Measurements from ENCODE around the gene RASAL2.

- TF ChIP-seq POLR2A (IDR thresholded peaks at IDR 0.05; ENCODE audit: low read length) (no peak), GATA1 (IDR thresholded peaks at IDR 0.05; ENCODE audit: low read depth, low read length) (no peak)
These were observed 32.9 kb downstream of the RASAL2 start for GRCh38 chr1:178126741-178127185.

Measured in erythroblast (primary cell).